HG03342 (cell line): Measurements from ENCODE around the gene NEURL2.
"Not testable (repeated sequence)": the region's sequence is repeated elsewhere in the genome, so short reads cannot be mapped to it uniquely, and the experiment has no call there.

ENCODE experiments used
- ATAC-seq: cut with Tn5 transposase; IDR thresholded peaks from one replicate; pipeline ENCODE4 v1.9.1; 2021; ENCODE audit warnings: mild to moderate bottlenecking, moderate library complexity; ENCODE audit not compliant: unreplicated experiment

The NEURL2 gene

DNA sequence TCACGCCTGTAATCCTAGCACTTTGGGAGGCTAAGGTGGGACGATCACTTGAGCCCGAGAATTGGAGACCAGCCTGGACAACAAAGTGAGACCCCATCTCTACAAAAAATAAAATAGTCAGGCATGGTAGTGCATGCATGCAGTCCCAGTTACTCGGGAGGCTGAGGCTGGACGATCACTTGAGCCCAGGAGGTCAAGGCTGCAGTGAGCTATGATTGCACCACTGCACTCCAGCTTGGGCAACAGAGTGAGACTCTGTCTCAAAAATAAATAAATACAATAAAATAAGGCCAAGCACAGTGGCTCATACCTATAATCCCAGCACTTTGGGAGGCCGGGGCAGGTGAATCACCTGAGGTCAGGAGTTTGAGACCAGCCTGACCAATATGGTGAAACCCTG lies 10.3 kb upstream of the NEURL2 start:
- not testable (repeated sequence) for ATAC-seq

DNA sequence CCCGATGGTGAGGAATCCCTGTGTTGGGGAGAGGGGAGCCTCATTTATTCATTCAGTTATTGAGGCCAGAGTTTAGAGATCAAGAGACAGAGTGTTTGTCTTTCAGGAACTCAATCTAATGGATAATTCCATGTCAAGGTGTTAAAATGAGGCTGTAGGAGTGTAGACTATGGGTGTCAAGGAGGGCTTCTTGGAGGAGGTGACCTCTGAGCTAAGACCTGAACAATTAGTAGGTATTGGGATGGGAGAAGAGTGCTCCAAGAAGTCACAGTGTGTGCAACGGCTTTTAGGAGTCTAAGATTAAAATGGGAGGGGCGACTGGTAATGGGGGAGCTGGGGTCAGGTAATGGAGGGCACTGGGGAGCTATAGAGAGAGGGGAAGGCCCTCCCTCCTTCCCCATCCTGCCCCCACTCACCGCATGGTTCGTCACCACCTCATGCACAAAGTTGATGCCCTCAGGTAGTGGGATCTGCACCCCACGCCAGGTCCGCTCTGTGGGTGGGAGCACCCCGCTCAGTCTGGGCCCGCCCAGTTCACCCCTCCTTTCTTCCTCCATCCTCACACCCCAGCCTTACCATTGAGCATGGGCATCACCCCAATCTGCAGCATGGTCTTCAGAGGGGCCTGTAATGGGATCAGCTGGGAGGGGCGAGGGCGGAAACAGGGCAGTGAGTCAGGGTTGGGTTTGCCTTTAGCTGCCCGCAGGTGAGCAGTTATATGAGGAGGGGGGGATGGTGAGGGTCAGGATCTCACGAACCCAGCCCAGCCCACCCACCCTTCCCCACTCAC lies 8.2 kb upstream of the NEURL2 start:
- no peak for ATAC-seq

DNA sequence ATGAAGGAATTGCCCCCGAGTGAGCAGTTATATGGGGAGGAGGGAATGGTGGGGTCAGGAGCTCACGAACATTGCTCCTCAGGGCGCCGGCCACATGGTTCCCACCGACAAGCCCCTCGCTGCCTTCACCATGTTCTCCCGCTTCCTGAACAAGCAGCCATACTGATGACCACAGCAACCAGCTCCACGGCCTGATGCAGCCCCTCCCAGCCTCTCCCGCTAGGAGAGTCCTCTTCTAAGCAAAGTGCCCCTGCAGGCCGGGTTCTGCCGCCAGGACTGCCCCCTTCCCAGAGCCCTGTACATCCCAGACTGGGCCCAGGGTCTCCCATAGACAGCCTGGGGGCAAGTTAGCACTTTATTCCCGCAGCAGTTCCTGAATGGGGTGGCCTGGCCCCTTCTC lies 7.3 kb upstream of the NEURL2 start:
- ATAC-seq: no peak

DNA sequence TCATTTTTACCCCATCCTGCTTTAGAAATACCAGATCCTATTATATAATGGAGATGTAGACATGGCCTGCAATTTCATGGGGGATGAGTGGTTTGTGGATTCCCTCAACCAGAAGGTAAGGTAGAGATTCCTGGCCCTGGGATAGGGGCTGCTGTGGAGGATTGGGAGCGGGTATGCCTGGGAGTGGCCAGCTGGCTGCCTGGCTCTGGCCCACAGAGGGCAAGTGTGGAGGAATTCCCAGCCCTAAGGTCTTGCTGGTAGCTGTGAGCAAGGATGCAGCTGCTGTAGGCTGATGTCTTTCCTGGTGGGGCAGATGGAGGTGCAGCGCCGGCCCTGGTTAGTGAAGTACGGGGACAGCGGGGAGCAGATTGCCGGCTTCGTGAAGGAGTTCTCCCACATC lies 6.7 kb upstream of the NEURL2 start:
- ATAC-seq: no peak

DNA sequence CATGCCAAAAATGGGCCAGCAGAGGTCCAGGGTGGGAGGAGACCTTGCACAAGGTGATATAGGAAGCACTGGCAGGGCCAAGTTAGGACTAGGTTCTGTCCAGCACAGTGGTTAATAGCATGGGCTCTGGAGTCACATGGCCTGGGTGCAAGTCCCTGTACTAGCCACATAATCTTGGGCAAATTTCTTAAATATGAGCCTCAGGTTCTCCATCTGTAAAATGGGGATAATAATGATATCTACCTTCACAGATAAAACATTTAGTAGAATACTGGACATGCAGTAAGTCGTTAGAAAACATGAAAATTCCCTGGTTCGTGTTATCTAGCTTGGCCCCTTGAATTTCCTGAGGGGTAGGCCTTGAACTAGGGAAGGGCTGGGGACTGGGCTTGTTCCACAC lies 6.3 kb upstream of the NEURL2 start:
- ATAC-seq: no peak

DNA sequence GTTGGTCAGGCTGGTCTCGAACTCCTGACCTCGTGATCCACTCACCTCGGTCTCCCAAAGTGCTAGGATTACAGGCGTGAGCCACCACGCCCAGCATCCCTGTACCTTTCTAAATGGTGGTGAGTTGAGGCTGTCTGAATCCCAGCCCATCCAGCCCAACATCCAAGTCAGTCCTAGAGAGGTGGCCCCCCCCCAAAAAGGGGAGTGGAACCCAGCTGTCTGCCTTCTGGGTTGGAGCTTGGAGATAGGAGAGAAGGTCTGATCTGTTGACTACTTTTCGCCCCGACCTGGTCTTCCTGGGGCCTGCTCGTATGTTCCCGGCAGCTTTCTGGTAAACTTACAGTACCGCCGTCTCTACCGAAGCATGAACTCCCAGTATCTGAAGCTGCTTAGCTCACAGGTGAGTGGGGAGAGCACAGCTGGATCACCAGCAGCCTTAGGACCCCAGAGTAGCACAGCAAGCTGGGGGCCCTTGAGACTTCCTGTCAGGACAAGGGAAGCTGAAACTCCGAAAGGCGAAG lies 5.7 kb upstream of the NEURL2 start:
- no peak for ATAC-seq

DNA sequence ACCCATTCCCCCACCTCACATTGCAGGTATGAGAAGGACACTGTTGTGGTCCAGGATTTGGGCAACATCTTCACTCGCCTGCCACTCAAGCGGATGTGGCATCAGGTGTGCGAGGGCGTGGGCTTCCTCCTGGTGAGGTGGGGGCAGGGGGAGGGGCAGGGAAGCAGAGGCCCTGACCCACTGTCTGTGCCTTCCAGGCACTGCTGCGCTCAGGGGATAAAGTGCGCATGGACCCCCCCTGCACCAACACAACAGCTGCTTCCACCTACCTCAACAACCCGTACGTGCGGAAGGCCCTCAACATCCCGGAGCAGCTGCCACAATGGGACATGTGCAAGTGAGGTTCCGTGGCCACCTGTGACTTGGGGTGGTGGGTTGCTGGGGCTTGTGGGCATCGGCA lies 3.8 kb upstream of the NEURL2 start:
- no peak for ATAC-seq

DNA sequence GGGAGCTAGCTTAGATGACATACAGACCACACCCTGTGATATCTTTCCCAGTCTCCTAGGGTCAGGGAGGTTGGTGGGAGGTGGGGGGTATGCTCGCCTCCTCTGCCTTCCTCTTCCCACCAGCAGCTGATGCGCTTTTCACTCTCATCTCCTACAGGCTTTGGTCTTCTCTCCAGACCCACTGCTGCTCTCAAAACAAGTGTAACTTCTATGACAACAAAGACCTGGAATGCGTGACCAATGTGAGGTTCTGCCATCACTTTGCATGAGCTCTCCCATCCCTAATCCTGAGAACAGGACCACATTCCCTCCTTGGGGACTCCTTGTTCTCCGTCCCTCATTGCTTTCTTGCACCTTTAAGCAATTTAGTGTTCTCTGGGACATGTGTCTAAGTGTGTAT lies 2.8 kb upstream of the NEURL2 start:
- no peak for ATAC-seq

DNA sequence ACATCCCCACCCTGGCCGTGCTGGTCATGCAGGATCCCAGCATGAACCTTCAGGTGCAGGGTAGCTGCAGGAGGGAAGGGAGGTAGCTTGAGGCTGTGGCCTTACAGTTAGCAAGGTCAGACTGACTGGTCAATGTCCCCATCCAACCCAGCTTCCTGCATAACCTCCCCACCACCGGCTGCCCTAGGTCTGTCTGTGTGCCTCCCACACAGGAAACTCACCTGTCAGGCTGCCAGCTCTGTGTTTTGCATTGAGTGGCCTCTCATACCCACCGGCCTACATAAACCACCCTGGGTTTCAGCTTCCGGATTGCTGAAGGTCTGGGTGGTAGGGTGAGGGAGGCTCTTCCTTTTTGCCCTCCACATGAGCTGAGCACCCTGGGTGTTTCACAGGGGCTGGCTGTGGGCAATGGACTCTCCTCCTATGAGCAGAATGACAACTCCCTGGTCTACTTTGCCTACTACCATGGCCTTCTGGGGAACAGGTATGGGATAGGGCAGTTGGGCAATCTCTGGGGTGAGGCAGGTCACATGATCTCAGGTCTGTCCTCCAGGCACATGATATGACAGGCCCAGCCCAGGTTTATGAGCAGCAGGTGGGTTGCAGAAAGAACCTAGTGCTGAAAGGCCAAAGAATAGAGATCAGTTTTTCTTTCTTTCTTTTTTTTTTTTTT lies 2.0 kb upstream of the NEURL2 start:
- no peak for ATAC-seq

DNA sequence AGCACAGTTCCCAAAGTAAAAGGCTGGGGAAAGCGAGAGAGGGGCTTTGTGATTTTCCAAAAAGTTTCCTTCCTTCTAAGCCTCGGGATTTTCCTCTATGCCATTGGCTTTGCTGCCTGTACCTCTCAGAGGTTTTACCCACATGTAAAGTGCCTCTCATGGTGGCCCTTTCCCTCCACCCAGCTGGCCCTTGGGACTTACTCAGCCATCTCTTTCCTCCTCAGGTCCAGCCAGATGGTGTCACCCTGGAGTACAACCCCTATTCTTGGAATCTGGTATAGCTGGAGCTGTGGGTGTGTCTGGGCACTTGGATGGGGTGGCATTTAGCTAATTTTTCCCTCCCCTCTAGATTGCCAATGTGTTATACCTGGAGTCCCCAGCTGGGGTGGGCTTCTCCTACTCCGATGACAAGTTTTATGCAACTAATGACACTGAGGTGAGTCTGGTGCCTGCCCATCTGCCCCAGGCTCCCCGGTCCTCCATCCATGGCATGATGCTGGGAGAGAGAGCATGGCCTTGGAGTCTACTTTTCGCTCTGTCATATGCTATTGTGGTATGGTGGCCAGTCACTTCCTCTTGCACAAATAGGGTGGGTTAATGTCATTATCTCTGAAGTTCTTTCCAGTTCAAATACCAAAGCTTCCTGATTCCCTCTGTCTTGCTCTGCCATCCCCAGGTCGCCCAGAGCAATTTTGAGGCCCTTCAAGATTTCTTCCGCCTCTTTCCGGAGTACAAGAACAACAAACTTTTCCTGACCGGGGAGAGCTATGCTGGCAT lies 1.2 kb upstream of the NEURL2 start:
- ATAC-seq: no peak

DNA sequence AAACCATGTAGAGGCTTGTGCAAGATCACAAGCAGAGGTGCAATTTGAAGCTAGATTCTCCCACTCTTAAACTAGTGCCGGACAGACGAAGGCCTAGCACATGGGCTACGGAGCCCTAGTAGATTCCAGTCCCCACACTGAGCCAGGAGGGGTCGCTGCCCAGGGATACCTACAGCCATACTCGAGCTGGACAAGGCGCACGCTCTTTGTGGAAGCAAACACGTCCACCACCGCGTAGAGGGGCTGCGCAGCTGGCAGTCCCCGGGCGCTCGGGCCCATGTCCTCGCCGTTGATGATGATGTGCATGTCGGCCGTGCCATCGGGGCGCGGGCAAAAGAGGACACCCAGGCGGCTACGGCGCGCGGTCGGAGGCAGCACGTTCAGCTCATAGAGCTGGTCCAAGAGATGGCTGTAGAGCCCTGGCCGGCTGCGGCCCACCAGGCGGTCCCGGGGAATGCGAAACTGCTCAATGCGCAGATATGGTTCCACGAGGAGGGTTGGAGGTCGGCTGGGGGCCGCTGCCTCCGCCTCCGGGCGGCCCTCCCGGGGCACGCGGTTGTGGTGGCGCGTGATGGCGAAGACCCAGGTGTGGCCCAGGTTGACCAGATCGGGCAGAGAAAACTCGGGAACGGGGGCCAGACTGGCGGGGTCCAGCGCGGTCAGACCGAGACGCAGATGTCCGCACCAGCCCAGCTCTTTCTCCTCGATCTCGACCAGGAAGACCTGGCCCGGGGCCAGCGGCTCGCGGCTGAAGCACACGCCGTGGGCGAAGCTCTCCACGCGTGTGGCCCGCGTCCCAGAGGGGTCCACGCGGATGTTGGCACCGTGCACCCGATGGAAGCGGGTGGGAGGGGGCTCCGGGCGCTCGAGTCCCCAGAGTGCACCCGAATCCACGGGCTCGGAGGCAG lies 677 bp downstream of the NEURL2 start:
- no peak for ATAC-seq

DNA sequence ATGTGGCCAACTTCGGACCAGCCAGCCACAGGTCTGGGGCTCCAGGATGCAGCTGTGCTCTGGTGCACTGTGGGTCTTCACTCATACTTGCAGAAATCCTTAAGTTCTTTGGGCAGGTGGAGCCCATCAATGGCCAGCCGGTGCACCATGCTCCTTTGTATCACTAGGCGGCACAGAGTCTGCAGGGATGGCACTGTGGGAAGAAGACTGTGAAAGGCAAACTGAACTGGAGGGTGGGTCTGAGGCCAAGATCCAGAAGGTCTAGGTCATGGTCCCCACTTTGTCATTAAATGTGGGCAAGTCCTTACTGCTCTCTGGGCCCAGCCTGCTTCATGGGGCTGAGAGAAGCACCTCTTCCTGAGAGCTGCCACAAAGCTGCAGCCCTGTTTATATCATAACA lies 2.3 kb downstream of the NEURL2 start:
- no peak for ATAC-seq

DNA sequence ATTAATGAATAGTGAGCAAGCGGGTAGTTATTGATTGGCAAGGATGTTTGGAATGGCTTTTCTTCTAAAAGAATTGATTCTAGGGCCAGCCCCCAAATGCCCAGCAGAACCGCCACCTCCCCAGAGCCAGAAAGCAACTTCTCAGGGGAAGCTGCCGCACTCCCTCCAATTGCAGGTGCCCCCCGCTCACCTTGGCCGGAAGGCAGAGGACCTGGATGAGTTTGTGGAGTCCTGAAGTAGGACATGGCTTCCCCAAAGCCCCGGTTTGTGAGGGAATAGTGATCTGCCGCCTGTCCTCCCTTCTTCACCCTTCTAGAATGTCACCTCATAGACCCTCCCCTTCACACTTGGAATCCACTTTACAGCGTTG lies 3.7 kb downstream of the NEURL2 start, which contains the start of gene SPATA25:
TSS of gene SPATA25 (minus strand) at position 277 of the 370 bp plus-strand sequence. CDS start at position 245, 32 bp downstream.
- ATAC-seq: no peak

DNA sequence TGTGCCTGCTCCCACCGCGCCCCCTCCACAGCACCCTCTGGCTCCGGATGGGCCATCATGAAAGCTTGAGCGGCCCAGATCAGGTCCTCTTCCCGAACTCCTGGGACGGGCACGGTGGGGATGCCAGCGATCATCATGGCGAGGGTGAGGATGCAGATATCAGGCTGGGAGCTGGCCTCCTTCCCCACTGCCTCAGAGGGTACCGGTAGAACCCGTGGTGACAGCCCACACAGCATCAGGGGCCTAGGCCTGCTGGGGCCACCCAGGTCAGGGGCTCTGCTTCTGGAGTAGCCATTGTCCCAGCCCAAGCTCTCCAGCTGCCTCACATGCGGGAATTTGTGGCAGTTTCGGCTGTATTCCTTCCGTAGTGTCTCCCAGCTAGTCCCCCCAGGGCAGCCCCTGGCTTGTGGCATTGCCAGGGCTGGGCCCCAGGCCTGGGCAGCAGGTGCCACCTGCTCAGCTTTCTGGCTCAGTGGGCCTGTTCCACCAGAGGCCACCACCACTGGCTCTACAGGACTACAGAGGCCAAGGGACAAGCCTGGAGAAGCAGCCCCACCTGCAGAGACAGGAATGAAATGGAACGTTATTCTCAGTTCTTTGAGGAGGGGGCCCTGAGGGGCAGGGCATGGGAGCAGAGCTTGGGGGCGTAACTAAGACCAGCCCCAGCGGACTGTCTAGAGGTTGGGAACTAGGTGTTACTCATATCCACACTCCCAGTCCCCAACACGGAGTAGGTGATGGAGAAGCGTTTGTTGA lies 4.2 kb downstream of the NEURL2 start:
- ATAC-seq: no peak

DNA sequence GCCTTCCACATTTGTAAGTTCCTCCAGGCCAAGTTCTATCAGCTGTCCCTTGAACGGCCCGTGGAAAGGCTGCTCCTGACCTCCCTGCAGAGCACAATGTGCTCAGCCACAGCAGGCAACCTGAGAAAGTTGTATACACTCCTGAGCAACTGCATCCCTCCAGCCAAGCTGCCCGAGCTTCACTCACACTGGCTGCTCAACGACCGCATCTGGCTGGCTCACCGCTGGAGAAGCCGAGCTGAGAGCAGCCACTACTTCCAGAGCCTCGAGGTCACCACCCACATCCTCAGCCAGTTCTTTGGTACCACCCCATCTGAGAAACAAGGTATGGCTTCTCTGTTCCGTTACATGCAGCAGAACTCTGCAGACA lies 7.9 kb downstream of the NEURL2 start:
- ATAC-seq: no peak

DNA sequence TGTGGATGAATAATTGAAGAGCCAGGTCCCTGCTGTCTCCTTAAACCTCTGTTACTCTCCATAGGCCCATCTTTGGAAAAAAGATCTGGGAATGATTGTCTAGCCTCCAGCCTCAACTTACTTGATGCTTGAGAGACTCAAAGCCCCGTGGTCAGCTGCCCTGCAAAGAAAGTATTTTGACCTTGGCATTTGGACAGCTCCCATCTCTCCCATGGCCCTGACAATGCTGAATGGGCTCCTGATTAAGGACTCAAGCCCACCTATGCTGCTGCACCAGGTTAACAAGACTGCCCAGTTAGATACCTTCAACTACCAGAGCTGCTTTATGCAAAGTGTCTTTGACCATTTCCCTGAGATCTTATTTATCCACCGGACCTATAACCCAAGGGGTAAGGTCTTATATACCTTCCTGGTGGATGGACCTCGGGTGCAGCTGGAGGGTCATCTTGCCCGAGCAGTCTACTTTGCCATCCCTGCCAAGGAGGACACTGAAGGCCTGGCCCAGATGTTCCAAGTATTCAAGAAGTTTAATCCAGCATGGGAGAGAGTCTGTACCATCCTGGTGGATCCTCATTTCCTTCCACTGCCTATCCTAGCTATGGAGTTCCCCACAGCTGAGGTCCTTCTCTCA lies 8.4 kb downstream of the NEURL2 start:
- no peak for ATAC-seq

DNA sequence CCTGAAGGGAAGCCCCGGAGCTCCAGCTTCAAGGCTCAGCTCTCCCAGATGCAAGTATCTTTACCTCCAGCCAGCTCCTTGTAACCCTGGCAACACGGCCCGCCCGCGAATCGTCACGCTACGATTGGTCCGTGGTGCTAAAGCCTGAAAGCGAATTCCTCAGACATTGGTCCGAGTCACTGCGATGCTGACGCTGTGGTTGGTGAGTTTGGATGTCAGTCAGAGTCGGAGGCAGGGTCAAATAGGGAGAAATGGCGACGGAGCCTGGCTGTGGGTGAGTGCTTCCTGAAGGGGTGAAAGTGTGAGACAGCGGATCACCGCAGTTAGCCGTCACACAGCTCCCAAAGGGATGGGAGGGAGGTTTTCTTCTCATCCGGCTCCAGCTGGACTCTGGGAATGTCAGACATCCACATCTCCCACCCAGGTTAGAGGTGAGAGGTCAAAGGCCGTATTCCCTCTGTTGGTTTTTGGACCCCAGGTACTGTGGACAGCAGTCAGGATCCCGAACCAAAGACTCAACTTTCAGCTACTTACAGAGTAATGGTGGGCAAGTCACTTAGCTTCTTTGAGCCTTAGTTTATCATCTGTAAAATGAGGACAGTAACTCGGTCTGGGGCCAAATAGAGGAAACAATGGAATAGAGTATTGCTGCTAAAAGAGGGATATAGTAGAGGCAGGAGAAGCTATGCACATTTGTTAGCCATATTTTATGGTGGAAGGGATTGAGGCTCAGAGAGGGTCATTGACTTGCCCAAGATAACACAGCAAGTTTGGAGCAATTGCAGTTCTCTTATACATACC lies 9.8 kb downstream of the NEURL2 start, which contains the start of gene ZSWIM1:
TSS of gene ZSWIM1 (plus strand) at position 240 of the 801 bp plus-strand sequence. CDS start 1,366 bp downstream, outside the sequence.
- ATAC-seq: peak; percentile 95

DNA sequence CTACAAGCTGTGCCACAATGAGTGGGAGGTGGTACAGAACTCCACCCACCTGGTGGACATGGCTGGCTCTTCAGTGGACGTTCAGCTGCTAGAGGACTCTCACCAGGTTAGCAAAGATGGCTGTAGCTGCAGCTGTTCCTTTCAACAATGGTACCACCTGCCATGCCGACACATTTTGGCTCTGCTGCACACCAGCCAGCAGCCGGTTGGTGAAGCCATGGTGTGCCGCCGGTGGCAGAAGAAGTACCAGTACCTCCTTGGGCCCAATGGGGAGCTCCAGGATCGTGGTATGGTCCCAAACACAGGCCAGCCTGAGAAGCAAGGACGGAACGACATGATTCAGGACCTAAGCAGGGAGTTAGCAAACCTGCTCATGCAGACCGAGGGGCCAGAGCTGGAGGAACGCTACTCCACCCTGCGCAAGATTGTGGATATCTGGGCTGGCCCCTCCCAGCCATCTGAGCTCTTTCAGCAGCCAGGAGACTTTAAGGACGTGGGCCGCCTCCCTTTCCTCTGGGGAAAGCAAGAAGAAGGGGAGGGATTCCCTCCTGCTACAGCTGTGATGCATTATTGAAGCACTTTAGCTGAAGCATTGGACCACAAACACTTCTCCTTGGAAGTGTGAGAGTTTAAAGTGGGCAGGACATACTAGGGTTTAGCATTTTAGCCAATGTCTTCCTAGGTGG lies 12.8 kb downstream of the NEURL2 start:
- ATAC-seq: no peak
